Vagina (tissue), 2 donors: ENCODE results near the gene IGDCC3.

Experiments used
- POLR2A ChIP-seq, 2 donors: fragments of 450-650 bp; IDR thresholded peaks; one replicate each; pipeline ENCODE4 v1.6.1; 2017; ENCODE audit warnings: antibody characterized with exemption in 2 of 2, mild to moderate bottlenecking in 2 of 2, moderate library complexity in 2 of 2
- POLR2AphosphoS5 ChIP-seq, 2 donors: sonication (generic); formaldehyde crosslinking; IDR thresholded peaks; one replicate each; pipeline ENCODE4 v1.9.0; 2017; ENCODE audit warnings: antibody characterized with exemption in 2 of 2, mild to moderate bottlenecking in 2 of 2, low read depth in 1 of 2; ENCODE audit not compliant: insufficient read depth in 1 of 2
- TF ChIP-seq, protein P1 (sequence below), 3 experiments: fragments of 450-650 bp in 2 of 3; fragments of 200-600 bp in 1 of 3; sonication (generic) in 1 of 3; IDR thresholded peaks; one replicate each; pipeline ENCODE4 v1.5.1; 2017 to 2019; ENCODE audit warnings: antibody characterized with exemption in 3 of 3, mild to moderate bottlenecking in 2 of 3, moderate library complexity in 2 of 3

DNA sequence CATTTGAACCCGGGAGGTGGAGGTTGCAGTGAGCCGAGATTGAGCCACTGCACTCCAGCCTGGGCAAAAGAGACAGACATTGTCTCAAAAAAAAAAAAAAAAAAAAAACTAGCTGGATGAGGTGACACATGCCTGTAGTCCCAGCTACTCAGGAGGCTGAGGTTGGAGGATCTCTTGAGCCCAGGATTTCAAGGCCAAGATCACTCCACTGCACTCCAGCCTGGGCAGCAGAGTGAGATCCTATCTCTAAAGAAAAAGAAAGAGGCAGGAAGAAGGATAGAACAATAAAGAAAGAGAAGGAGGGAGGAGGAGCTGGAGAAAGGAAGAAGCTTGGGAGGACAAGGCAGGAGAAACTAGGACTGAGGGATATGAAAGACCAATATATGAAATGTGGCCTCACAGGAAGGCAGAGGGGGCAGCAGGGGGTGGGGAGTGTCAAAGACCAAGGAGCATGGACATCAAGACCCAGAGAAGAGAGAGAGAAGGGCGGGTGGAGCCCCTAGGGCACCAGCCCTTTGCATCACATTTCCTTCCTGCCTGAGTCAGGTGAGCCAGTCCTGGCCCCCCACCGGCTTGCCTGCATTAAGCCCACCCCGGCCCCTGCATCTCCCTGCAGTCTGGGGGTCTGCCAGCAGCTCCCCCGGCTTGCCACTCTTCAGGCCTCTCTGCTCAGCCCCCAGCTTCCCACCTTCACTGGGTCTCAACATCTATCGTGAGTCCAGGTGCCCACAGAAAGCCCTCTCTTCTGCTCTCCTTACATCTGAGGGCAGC, 11.5 kb downstream of the IGDCC3 start:
- TF ChIP-seq, protein P1, sequence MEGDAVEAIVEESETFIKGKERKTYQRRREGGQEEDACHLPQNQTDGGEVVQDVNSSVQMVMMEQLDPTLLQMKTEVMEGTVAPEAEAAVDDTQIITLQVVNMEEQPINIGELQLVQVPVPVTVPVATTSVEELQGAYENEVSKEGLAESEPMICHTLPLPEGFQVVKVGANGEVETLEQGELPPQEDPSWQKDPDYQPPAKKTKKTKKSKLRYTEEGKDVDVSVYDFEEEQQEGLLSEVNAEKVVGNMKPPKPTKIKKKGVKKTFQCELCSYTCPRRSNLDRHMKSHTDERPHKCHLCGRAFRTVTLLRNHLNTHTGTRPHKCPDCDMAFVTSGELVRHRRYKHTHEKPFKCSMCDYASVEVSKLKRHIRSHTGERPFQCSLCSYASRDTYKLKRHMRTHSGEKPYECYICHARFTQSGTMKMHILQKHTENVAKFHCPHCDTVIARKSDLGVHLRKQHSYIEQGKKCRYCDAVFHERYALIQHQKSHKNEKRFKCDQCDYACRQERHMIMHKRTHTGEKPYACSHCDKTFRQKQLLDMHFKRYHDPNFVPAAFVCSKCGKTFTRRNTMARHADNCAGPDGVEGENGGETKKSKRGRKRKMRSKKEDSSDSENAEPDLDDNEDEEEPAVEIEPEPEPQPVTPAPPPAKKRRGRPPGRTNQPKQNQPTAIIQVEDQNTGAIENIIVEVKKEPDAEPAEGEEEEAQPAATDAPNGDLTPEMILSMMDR (IDR thresholded peaks at IDR 0.05): no peak
- TF ChIP-seq POLR2AphosphoS5 (IDR thresholded peaks at IDR 0.05; ENCODE audit: insufficient read depth in 1 of 2, low read depth in 1 of 2): no peak
- TF ChIP-seq POLR2A (IDR thresholded peaks at IDR 0.05): no peak
